ENCODE data around the gene OGFOD2. TPM values are rescaled to one million over a fixed set of nuclear protein-coding genes. Genes with fewer than 3 reads are reported as not detected.
A peak's percentile ranks its signal among the peaks of the same experiment; 100 is the strongest.

The OGFOD2 gene
- total and polyA plus RNA-seq, 9 of the 15 experiments (the other 6 are each of a cell fraction or from before 2014, with no cell fraction given), result 1.4 to 111 (median 18.5) TPM

GRCh38 chr12:123006977-123007376 is 31.9 kb downstream of the OGFOD2 start:
- H3K79me2 ChIP-seq (ENCODE audit: control insufficient read depth, insufficient read depth, low read length), result no peaks in the 10 kb centered on the region
- WGBS (ENCODE audit: insufficient coverage, low coverage, missing lambda C conversion rate), result 64% methylated on average over 12 of the region's 12 CpGs
- H3K4me1 ChIP-seq (replicated peaks in 1 of 2; ENCODE audit: control insufficient read depth in 2 of 2, insufficient read depth in 2 of 2, low read length in 2 of 2), result peaks cover 0 to 3% of the 10 kb centered on the region in 2 experiments; a peak in 2 of 5 replicates
- no peak overlapping the region for H3K27ac ChIP-seq (ENCODE audit: extremely low read depth, low read depth, low read length)
- in situ Hi-C loops (cut with MboI) (no loop called here), intact Hi-C loops (cut with micrococcal nuclease) (no loop called here)
- TF ChIP-seq ZNF316 (IDR thresholded peaks at IDR 0.05), result 0 out of 2 replicates have a peak, but pooled peaks have one; percentile 23
- no peak for TF ChIP-seq SMARCA4 (IDR thresholded peaks at IDR 0.05)
- no peak overlapping the region for H3K4me2 ChIP-seq (ENCODE audit: insufficient read depth, low read length)
- DNase-seq (ENCODE audit: extremely low read depth in 1 of 4, low spot score in 3 of 4) (no peak), FAIRE-seq (no peak), ATAC-seq (no peak)
- H2AFZ ChIP-seq (ENCODE audit: low read depth, low read length), result no peak overlapping the region
- no peaks in the 10 kb centered on the region for H3K27me3 ChIP-seq (ENCODE audit: control insufficient read depth in 2 of 2, insufficient read depth in 2 of 2, low read length in 2 of 2)
- no peak overlapping the region for H3K4me3 ChIP-seq
- no TSS peak for BruUV-seq (replicated peaks)
- POLR2A ChIA-PET, result no interaction called here
- H4K20me1 ChIP-seq (replicated peaks; ENCODE audit: control insufficient read depth, insufficient read depth, low read length), result no peaks in the 10 kb centered on the region
- peaks cover 9% of the 10 kb centered on the region; the same call in 2 of the 3 replicates for H3K36me3 ChIP-seq (ENCODE audit: control insufficient read depth, insufficient read depth, low read length)
- CTCF ChIA-PET (ENCODE audit: low intra/inter-chr PET ratio), result no interaction called here
- peaks cover 3% of the 10 kb centered on the region for H3K9me1 ChIP-seq (ENCODE audit: control insufficient read depth, insufficient read depth, low read length)
- no peaks in the 10 kb centered on the region for H3K9me3 ChIP-seq (replicated peaks; ENCODE audit: control insufficient read depth, insufficient read depth, low read depth, low read length)
- no peak overlapping the region for H3K9ac ChIP-seq (ENCODE audit: insufficient read depth in 1 of 2, low read depth in 2 of 2, low read length in 2 of 2)

DNA sequence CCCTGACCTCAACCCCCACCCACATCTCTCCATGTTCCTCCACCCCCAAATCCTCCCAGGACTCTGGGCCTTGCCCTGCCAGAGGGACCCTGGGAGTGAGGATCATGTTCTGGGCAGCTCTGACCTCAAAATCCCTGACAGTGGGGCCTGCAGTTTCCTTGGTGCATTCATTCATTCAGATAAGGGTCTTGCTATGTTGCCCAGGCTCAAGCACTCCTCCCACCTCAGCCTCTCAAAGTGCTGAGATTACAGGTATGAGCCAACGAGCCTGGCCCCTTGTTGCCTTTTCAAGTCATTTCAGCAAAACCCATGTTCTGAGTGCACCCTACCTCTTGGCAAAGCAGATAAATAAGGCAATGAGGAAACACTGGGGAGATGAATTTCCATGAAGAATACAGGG is 35.1 kb downstream of the OGFOD2 start:
- Histone ChIP-seq H3K4me2 (ENCODE audit: insufficient read depth, low read length) (no peak overlapping the region), H3K9ac (ENCODE audit: insufficient read depth in 1 of 2, low read depth in 2 of 2, low read length in 2 of 2) (no peak overlapping the region), H3K36me3 (ENCODE audit: control insufficient read depth, insufficient read depth, low read length) (peaks cover 9% of the 10 kb centered on the region; the same call in 2 of the 3 replicates), H4K20me1 (replicated peaks; ENCODE audit: control insufficient read depth, insufficient read depth, low read length) (0 out of 2 replicates have a peak, but pooled peaks cover 4% of the 10 kb centered on the region), H3K79me2 (ENCODE audit: control insufficient read depth, insufficient read depth, low read length) (no peaks in the 10 kb centered on the region), H3K9me1 (ENCODE audit: control insufficient read depth, insufficient read depth, low read length) (peaks cover 3% of the 10 kb centered on the region), H3K9me3 (replicated peaks; ENCODE audit: control insufficient read depth, insufficient read depth, low read depth, low read length) (no peaks in the 10 kb centered on the region), H3K27me3 (ENCODE audit: control insufficient read depth in 2 of 2, insufficient read depth in 2 of 2, low read length in 2 of 2) (no peaks in the 10 kb centered on the region), H3K4me1 (replicated peaks in 1 of 2; ENCODE audit: control insufficient read depth in 2 of 2, insufficient read depth in 2 of 2, low read length in 2 of 2) (peaks cover 0 to 3% of the 10 kb centered on the region in 2 experiments; a peak in 2 of 5 replicates), H3K27ac (ENCODE audit: extremely low read depth, low read depth, low read length) (no peak overlapping the region), H2AFZ (ENCODE audit: low read depth, low read length) (no peak overlapping the region), H3K4me3 (no peak overlapping the region)
- ATAC-seq, result no peak
- ChIA-PET CTCF (ENCODE audit: low intra/inter-chr PET ratio) (no interaction called here), POLR2A (interaction anchor here (0.6 to 1.1 kb wide), 2 partner anchors 9 to 12 kb away, joined by 3 read pairs; no protein-coding TSS in a partner anchor)
- FAIRE-seq, result no peak
- in situ Hi-C loops (cut with MboI), result no loop called here
- WGBS (ENCODE audit: insufficient coverage, low coverage, missing lambda C conversion rate), result 7% methylated on average over 1 of the region's 1 CpG
- no TSS peak for BruUV-seq (replicated peaks)
- intact Hi-C loops (cut with micrococcal nuclease), result no loop called here
- no peak for DNase-seq (ENCODE audit: extremely low read depth in 1 of 4, low spot score in 3 of 4)
- TF ChIP-seq ZNF121 (CRISPR knock-in tag; conservative IDR thresholded peaks at IDR 0.05) (peak; percentile 84), ARID2 (IDR thresholded peaks at IDR 0.05) (no peak), ZBTB40 (IDR thresholded peaks at IDR 0.05) (no peak), ZBTB40 (CRISPR knock-in tag; IDR thresholded peaks at IDR 0.05) (no peak), TCF7 (IDR thresholded peaks at IDR 0.05; ENCODE audit: borderline replicate concordance) (no peak), ILF3 (IDR thresholded peaks at IDR 0.05; ENCODE audit: borderline replicate concordance) (no peak)

All from K562 (cell line).